ENCODE measurements around the gene CUEDC1.

CUEDC1 gene

GRCh38 chr17:57894848-57895247 is 60.4 kb downstream of the CUEDC1 start:
- no peak for DNase-seq (ENCODE audit: low read depth, low spot score)

- DNase-seq (ENCODE audit: low read depth, low spot score), result no peak
These were observed 62.2 kb downstream of the CUEDC1 start for GRCh38 chr17:57892820-57893595.

GRCh38 chr17:57892146-57892819 is 62.9 kb downstream of the CUEDC1 start:
- DNase-seq (ENCODE audit: low read depth, low spot score), result peak; percentile 52

- no peak for DNase-seq (ENCODE audit: low read depth, low spot score)
These were observed 64.4 kb downstream of the CUEDC1 start for GRCh38 chr17:57890857-57891232.

DNA sequence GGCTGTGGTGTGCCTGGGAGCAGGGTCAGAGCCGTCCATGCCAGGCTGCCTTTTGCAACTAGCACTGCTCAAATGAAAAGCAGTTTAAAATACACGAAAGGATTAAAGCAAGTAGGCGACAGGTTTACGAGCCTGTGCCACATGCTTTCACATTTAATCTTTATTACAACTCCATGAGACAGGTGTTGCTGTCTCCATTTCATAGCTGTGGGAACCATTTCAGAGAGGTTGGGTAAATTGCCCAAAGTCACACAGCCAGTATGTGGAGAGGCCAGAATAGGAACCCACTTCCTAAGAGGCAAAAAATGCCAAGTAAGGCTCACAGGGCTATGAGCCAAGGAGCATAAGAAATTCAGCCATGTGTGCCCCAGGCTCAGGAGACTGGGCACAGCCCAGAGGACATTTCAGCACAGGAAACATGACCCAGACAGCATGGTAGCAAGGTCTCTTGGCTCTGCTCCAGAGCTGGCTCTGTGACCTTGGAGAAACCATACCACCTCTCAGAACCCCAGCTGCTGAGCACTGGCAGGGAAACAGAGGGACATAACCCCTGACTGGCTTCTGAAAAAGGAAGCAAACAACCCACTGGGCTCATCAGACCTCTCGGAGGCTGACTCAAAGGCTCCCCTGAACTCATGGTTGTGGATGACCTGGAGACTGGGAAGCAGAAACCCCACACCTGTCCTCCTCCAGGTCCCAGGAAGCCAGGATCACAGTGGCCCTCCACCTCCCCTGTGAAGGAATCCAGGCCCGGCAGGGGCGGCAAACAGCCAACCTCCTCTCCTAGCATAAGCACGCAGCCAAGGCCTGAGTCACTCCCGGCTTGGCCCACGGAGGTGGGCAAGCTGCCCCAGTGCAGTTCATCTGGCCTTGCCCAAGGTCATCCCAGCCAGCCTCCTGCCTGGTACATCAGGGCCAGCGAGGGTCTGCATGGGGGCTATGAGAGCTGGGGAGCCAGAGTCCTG is 65.0 kb downstream of the CUEDC1 start:
- DNase-seq (ENCODE audit: low read depth, low spot score), result no peak

GRCh38 chr17:57889252-57889651 is 66.0 kb downstream of the CUEDC1 start:
- DNase-seq (ENCODE audit: low read depth, low spot score), result no peak

- no peak for DNase-seq (ENCODE audit: low read depth, low spot score)
These were observed 66.6 kb downstream of the CUEDC1 start for GRCh38 chr17:57888311-57889216.

- DNase-seq (ENCODE audit: low read depth, low spot score), result no peak
These were observed 68.1 kb downstream of the CUEDC1 start for GRCh38 chr17:57887161-57887560.

GRCh38 chr17:57886020-57886419 is 69.2 kb downstream of the CUEDC1 start:
- no peak for DNase-seq (ENCODE audit: low read depth, low spot score)

DNA sequence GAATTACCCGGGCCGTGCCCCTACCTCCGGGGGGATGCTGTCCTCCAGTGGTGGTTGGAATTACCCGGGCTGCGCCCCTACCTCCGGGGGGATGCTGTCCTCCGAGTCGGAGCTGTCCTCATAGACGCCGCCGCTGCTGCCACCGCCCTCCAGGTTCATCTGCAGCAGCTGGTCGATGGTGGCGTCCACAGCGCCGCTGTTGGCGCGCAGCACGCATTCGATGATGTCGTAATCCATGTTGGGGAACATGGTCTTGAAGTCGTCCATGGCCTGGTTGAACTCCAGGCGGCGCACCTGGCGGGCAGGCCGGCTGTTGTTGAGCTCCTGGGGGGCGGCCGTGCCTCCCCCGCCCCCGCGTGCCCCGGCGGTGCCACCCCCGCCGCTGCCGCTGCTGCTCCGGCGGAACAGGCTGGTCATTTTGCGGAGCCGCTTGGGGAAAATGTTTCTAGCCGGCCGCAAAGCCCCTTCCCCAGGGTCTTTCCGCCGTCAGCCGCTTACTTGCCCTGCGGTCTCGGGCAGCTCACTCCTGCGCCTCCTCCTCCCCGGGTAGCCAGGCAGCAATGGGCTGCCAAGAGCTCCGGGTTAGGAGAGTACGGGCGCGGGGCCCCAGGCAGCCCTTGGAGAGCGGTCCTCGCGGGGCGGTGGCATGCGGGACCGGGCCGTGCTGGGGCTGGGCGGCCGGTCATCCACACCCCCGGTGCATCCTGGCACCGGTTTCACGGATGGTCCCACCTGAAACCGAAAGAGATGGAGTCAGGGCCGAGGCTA is 69.9 kb downstream of the CUEDC1 start:
- no peak for DNase-seq (ENCODE audit: low read depth, low spot score)

GRCh38 chr17:57881783-57882351 is 73.3 kb downstream of the CUEDC1 start:
- DNase-seq (ENCODE audit: low read depth, low spot score), result no peak

- no peak for DNase-seq (ENCODE audit: low read depth, low spot score)
These were observed 74.1 kb downstream of the CUEDC1 start for GRCh38 chr17:57881143-57881542.

DNA sequence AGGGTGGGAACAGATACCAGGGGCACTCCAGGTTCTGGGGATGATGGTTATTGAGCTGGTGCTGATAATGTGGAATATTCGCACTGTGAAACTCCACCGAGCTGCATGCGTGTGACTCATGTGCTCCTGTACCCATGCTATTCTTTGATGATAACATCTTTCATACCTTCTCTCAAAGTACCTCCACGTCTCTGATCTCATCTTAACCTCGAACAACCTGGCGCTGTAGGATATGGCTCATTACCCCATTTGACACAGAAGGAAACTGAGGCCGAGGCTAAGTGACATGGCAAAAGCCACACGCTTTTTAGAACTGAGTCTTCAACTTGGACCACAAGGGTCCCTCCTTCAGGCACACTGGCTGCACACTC is 75.1 kb downstream of the CUEDC1 start:
- no peak for DNase-seq (ENCODE audit: low read depth, low spot score)

DNA sequence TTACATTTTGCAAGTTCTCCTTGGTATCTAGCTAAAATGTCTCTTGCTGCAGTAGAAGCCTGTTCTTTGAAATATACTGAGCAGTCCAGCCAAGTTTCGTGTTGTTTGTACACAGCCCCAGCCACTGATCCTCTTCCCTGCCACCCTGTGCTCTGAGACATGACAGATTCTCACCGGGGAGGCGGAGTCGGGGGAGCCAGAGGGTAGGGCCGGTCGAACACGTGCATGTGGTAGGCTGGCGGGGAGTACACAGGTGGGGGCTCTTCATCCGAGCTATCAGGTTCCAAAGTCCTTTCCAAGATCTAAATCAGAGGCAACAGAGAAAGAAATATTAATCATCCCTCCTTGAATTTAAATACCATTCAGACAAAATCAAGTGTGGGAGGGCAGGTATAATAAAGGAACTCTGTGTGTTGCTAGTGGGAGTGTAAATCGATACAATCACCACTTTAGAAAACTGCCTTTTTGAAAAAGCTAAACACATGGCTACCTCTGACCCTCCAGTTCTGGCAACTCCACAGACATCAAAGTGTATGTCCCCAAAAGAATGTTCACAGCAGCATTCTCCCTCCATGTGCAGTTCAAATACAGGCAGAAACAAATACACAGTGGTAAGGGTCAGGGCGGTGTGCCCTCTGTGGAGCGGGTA is 75.7 kb downstream of the CUEDC1 start:
- no peak for DNase-seq (ENCODE audit: low read depth, low spot score)

DNA sequence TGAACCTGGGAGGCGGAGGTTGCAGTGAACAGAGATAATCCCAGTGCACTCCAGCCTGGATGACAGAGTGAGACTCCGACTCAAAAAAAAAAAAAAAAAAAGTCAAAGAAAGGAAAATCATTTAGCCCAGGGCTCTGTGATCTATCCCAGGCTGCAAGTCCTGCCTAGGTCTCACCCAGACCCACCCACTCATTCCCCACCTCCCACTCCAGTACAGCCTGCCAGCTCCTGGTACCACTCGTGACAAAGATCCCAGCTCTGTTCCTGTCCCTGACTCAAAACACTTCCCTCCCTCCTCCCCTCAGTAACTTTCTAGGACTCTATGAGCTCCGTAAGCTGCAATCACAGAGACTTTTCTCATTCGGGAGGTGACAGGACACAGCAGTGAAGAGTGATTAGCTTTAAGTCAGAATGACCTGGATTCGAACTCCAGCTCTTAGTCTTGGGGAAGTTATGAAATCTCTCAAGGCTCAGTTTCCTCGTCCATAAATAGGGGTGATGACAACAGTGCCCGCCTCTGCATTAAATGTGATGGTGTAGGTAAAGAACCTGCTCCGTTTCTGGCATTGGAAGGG is 77.3 kb downstream of the CUEDC1 start:
- DNase-seq (ENCODE audit: low read depth, low spot score), result no peak

DNA sequence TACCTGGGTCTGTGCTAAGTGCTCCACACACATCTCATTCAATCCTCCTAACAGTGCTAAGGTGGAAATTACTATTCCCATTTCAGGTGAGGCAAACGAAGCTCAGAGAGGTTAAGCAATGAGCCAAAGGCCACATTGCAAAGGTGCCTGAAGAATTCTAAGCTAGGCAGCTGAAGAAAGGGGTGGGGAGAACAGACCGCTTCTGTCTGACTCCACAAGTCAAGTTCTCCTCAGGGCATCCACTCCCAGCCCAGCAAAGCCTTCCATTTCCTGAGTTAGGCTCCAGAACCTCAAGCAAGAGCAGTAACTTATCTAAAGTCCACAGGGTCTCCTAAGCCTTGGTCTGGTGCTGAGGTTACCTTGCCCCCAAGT is 78.4 kb downstream of the CUEDC1 start:
- no peak for DNase-seq (ENCODE audit: low read depth, low spot score)

DNA sequence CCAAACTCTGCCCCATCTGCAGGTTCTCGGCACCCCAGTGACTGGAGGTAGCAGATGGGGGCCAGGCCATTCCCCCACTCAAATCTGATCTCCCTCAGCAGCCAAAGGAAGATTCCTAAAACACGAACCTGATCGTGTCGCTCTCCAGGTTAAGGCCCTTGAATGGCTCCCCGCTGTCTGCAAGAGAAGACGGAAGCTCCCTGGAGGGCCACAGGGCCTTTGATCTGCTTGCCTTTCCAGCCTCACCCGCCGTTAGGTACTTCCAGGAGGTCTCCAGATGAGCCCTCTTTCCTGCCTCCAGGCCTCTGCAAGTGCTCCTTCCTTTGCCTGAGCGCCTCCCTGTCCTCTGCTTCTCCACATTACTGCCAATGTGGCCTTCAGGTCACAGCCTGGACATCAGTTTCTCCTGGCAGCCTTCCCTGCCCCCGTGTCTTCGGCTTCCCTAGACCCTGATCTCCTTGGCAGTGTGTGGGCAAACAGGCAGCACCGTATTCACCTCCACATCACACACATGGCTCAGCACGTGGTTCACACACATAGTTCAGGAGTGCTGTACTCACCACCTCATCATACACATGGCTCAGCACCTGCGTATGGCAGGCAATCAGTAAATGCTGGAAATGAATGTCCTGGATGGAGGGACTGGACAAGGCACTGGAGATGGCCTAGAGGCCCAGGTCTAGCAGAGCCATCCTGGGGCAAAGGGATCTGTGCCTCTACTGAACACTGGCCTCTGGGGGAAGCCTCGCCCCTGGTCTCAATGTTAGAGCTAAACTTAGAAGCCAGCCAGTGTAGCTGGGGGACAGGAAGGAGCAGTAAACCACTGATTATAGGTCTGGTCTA is 79.0 kb downstream of the CUEDC1 start:
- no peak for DNase-seq (ENCODE audit: low read depth, low spot score)

DNA sequence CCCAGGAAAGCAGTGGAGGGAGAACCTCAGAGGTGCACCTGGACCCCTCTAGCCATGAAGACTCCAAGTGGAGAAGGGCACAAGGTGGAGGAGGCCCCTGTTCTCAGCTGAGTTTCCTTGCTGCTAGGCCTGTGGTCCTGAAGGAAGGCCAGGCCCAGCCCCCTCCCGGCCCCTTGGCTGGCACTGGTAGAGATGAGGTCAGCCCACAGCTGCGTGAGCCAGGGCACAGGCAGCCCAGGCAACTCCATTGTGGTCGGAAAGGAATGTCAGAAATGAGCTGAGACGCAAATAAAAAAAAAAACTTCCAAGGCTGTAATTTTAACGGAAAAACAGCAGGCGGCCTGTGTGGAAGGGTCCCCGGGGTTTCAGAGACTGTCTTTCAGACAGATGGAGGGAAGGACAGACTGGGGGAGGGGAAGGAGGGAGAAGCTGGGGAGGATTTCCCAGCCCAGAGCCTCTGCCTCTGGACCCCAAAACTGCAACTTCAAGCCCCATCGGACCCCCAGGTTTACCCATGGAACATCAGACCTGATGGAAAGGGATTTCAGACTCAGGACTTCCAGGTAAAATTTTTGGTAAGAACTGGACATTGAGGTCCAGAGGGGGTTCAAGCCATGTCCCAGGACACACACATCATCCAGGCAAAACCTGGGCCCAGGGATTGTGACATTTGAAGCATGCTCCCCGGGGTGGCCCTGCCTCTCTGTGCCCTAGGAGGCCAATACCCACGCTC is 79.8 kb downstream of the CUEDC1 start:
- no peak for DNase-seq (ENCODE audit: low read depth, low spot score)

Measured in activated CD4-positive, CD25-positive, alpha-beta regulatory T cell treated with anti-CD3 and anti-CD28 coated beads, Interleukin-2, amount 50 U/mL, for 16 hours (primary cell).